Caco-2 (cell line): Measurements from ENCODE around the gene TP53I13. TPM values are rescaled to one million over a fixed set of nuclear protein-coding genes. Genes with fewer than 3 reads are reported as not detected.

Source experiments
- BruUV-seq: library from RNA; stranded (reverse); fragments of 400-500 nt; replicated peaks from 2 replicates; lab custom pipeline; 2021; lab: Mats Ljungman, UMichigan
- CTCF ChIA-PET: fragments of 300-600 bp; sonication (Branson Sonifier 250); formaldehyde crosslinking; loops from one replicate; lab custom pipeline; 2022; ENCODE audit warnings: antibody characterized with exemption; lab: Charles Lee
- POLR2A ChIA-PET: fragments of 300-600 bp; sonication (Branson Sonifier 250); formaldehyde crosslinking; loops from one replicate; lab custom pipeline; 2022; ENCODE audit warnings: antibody characterized with exemption; lab: Charles Lee
- DNase-seq, 2 experiments: peaks; one replicate each; pipeline versions ENCODE4 v3.0.0 to v3.0.0-alpha.2; 2020 to 2022
- H3K27me3 ChIP-seq: replicated peaks from 2 replicates; pipeline ENCODE4 v1.6.0; 2011; ENCODE audit warnings: low read length; ENCODE audit not compliant: control insufficient read depth, insufficient read depth
- H3K36me3 ChIP-seq: 2 replicates; pipeline ENCODE4 v1.5.1; 2011; ENCODE audit warnings: low read length; ENCODE audit not compliant: control insufficient read depth, insufficient read depth
- H3K4me1 ChIP-seq: fragments of 250-450 bp; sonication (Bioruptor Pico); 2 replicates; pipeline ENCODE4 v1.5.1; 2020; ENCODE audit warnings: mild to moderate bottlenecking
- H3K4me3 ChIP-seq: 2 replicates; pipeline ENCODE4 v1.5.1; 2011; ENCODE audit warnings: low read depth, mild to moderate bottlenecking, control low read depth, low read length
- H3K9me3 ChIP-seq: fragments of 250-450 bp; sonication (Bioruptor Pico); 2 replicates; pipeline ENCODE4 v1.5.1; 2020; ENCODE audit warnings: mild to moderate bottlenecking, moderate library complexity
- H3K27ac Mint-ChIP-seq: one replicate; pipeline ENCODE4 v1.8.0; 2022; ENCODE audit warnings: mixed read lengths; ENCODE audit not compliant: unreplicated experiment
- H3K27me3 Mint-ChIP-seq: one replicate; pipeline ENCODE4 v1.8.0; 2022; ENCODE audit warnings: mixed read lengths; ENCODE audit not compliant: insufficient read depth, unreplicated experiment
- H3K36me3 Mint-ChIP-seq: one replicate; pipeline ENCODE4 v1.8.0; 2022; ENCODE audit warnings: mild to moderate bottlenecking, mixed read lengths; ENCODE audit not compliant: insufficient read depth, unreplicated experiment
- H3K4me1 Mint-ChIP-seq: one replicate; pipeline ENCODE4 v1.8.0; 2022; ENCODE audit warnings: low read depth, mixed read lengths; ENCODE audit not compliant: unreplicated experiment
- H3K4me3 Mint-ChIP-seq: one replicate; pipeline ENCODE4 v1.8.0; 2022; ENCODE audit warnings: mild to moderate bottlenecking, moderate library complexity, mixed read lengths; ENCODE audit not compliant: unreplicated experiment
- H3K9me3 Mint-ChIP-seq: one replicate; pipeline ENCODE4 v1.8.0; 2022; ENCODE audit warnings: mixed read lengths; ENCODE audit not compliant: unreplicated experiment
- intact Hi-C: fragments of 100-400 bp; cut with micrococcal nuclease; formaldehyde crosslinking; loops from one replicate; pipeline ENCODE4 v1.10.0; 2022; ENCODE audit not compliant: unreplicated experiment
- total RNA-seq: library from RNA; stranded (reverse); gene quantifications from 2 replicates; pipeline ENCODE4 v1.2.3, GENCODE V29; 2022
- TF ChIP-seq, protein P1 (sequence below), 2 experiments: fragments of 200-600 bp in 1 of 2; IDR thresholded peaks; 1 replicate in 1 of 2; 2 replicates in 1 of 2; pipeline versions ENCODE4 v1.5.1 to v1.8.0; 2011 to 2022; ENCODE audit warnings: antibody characterized with exemption in 1 of 2, control low read depth in 1 of 2, inconsistent platforms in 1 of 2, low read depth in 1 of 2, low read length in 1 of 2, mild to moderate bottlenecking in 1 of 2, moderate library complexity in 1 of 2; ENCODE audit not compliant: insufficient read depth in 1 of 2, severe bottlenecking in 1 of 2, unreplicated experiment in 1 of 2

Gene TP53I13
- total RNA-seq, 1 experiment from 2014 or later: 49.2 TPM

DNA sequence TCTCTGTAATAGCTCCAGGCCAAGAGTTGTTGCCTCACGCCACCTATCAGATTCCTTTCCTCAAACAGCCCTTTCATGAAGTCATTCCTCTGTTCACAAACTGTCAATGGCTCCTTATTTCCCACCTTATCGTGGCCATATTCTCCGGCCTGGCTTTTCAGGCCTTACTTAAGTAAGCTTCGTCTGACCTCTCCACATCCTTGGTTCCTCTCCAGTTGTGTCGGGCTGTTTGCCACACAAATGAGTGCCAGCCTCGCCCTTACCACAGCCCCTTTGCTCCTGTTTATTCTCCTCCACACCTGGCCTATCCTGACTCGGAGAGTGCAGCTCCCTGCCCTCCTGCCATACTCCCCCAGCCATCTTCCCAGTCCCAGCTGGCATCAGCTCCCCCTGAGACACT, 2.0 kb downstream of the TP53I13 start:
- H3K36me3 ChIP-seq: peaks cover 1% of the 10 kb centered on the region; the same call in 1 of the 2 replicates
- CTCF ChIA-PET: interaction anchor here (0.7 to 0.8 kb wide), 2 partner anchors 47 to 1121 kb away, joined by 3 read pairs; no protein-coding TSS in a partner anchor
- H3K4me1 Mint-ChIP-seq: peaks cover 6% of the 10 kb centered on the region
- H3K4me3 ChIP-seq: no peak overlapping the region
- TF ChIP-seq, protein P1, sequence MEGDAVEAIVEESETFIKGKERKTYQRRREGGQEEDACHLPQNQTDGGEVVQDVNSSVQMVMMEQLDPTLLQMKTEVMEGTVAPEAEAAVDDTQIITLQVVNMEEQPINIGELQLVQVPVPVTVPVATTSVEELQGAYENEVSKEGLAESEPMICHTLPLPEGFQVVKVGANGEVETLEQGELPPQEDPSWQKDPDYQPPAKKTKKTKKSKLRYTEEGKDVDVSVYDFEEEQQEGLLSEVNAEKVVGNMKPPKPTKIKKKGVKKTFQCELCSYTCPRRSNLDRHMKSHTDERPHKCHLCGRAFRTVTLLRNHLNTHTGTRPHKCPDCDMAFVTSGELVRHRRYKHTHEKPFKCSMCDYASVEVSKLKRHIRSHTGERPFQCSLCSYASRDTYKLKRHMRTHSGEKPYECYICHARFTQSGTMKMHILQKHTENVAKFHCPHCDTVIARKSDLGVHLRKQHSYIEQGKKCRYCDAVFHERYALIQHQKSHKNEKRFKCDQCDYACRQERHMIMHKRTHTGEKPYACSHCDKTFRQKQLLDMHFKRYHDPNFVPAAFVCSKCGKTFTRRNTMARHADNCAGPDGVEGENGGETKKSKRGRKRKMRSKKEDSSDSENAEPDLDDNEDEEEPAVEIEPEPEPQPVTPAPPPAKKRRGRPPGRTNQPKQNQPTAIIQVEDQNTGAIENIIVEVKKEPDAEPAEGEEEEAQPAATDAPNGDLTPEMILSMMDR (IDR thresholded peaks at IDR 0.05; ENCODE audit: insufficient read depth in 1 of 2, low read depth in 1 of 2, low read length in 1 of 2, severe bottlenecking in 1 of 2, unreplicated experiment in 1 of 2): no peak
- H3K27me3 Mint-ChIP-seq: no peaks in the 10 kb centered on the region
- DNase-seq: no peak
- peak overlapping the region; percentile 5 for H3K4me3 Mint-ChIP-seq
- no peaks in the 10 kb centered on the region for H3K9me3 ChIP-seq
- H3K9me3 Mint-ChIP-seq: no peaks in the 10 kb centered on the region
- no peak overlapping the region for H3K27ac Mint-ChIP-seq
- peaks cover 39% of the 10 kb centered on the region for H3K36me3 Mint-ChIP-seq
- POLR2A ChIA-PET: interaction anchor here (0.5 to 0.6 kb wide), 2 partner anchors 164 to 276 kb away, joined by 3 to 5 read pairs; partner anchors contain the start of gene NUFIP2
- BruUV-seq: TSS peak; percentile 29
- intact Hi-C loops: no loop called here
- H3K27me3 ChIP-seq: no peaks in the 10 kb centered on the region
- H3K4me1 ChIP-seq: peaks cover 10% of the 10 kb centered on the region

DNA sequence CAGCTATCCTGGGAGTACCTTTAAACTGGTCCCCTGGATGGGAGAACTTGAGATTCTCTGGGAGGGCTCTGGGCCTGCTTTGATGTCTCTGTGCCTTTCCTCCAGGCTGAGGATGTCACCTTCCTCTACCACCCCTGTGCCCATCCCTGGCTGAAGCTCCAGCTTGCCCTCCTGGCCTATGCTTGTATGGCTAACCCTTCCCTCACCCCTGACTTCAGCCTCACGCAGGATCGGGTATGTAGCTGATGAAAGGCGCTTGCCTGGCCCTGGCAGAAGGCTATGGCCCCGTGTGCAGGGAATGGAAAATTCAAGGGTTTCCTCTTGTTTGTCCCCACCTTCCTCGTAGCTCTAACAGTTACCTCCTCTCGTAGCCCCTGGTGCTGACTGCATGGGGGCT, 3.0 kb downstream of the TP53I13 start:
- DNase-seq: peak in 1 of 2 experiments; percentile 32
- H3K4me1 ChIP-seq: peaks cover 10% of the 10 kb centered on the region
- ChIA-PET POLR2A (no interaction called here), CTCF (no interaction called here)
- no peaks in the 10 kb centered on the region for H3K9me3 ChIP-seq
- Mint-ChIP-seq H3K9me3 (no peaks in the 10 kb centered on the region), H3K36me3 (peaks cover 32% of the 10 kb centered on the region), H3K4me1 (peaks cover 6% of the 10 kb centered on the region), H3K27me3 (no peaks in the 10 kb centered on the region), H3K27ac (no peak overlapping the region), H3K4me3 (no peak overlapping the region)
- no TSS peak for BruUV-seq
- H3K4me3 ChIP-seq: no peak overlapping the region
- TF ChIP-seq, protein P1 (IDR thresholded peaks at IDR 0.05; ENCODE audit: insufficient read depth in 1 of 2, low read depth in 1 of 2, low read length in 1 of 2, severe bottlenecking in 1 of 2, unreplicated experiment in 1 of 2): no peak
- H3K36me3 ChIP-seq: peaks cover 1% of the 10 kb centered on the region; the same call in 1 of the 2 replicates
- H3K27me3 ChIP-seq: no peaks in the 10 kb centered on the region
- intact Hi-C loops: no loop called here

DNA sequence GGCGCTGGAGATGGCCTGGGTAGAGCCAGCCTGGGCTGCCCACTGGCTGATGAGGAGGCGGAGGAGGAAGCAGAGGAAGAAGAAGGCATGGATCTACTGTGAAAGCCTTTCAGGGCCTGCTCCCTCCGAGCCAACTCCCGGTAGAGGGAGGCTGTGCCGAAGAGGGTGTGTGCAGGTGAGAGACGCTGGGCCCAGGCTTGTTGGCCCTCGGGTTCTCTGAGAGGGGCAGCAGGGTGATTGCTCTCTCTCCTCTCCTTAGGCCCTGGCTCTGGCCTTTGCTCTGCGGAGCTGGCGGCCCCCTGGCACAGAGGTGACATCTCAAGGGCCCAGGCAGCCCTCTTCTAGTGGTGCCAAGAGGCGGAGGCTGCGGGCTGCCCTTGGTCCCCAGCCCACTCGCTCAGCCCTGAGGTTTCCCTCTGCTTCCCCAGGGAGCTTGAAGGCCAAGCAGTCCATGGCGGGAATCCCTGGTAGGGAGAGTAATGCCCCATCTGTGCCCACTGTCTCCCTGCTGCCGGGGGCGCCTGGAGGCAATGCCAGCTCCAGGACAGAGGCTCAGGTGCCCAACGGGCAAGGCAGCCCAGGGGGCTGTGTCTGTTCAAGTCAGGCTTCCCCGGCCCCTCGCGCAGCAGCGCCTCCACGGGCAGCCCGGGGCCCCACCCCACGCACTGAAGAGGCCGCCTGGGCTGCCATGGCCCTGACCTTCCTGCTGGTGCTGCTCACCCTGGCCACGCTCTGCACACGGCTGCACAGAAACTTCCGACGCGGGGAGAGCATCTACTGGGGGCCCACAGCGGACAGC, 3.6 kb downstream of the TP53I13 start:
- peak in 1 of 2 experiments; percentile 32 for DNase-seq
- BruUV-seq: no TSS peak
- ChIA-PET CTCF (no interaction called here), POLR2A (no interaction called here)
- Mint-ChIP-seq H3K4me3 (no peak overlapping the region), H3K9me3 (no peaks in the 10 kb centered on the region), H3K36me3 (peaks cover 32% of the 10 kb centered on the region), H3K4me1 (peaks cover 6% of the 10 kb centered on the region), H3K27me3 (no peaks in the 10 kb centered on the region), H3K27ac (no peak overlapping the region)
- H3K9me3 ChIP-seq: no peaks in the 10 kb centered on the region
- H3K36me3 ChIP-seq: peaks cover 1% of the 10 kb centered on the region; the same call in 1 of the 2 replicates
- TF ChIP-seq, protein P1 (IDR thresholded peaks at IDR 0.05; ENCODE audit: insufficient read depth in 1 of 2, low read depth in 1 of 2, low read length in 1 of 2, severe bottlenecking in 1 of 2, unreplicated experiment in 1 of 2): no peak
- no peak overlapping the region for H3K4me3 ChIP-seq
- intact Hi-C loops: no loop called here
- H3K27me3 ChIP-seq: no peaks in the 10 kb centered on the region
- peaks cover 10% of the 10 kb centered on the region for H3K4me1 ChIP-seq
